Activated CD4-positive, CD25-positive, alpha-beta regulatory T cell treated with anti-CD3 and anti-CD28 coated beads, Interleukin-2, amount 50 U/mL, for 16 hours (primary cell): ENCODE results near the gene ARHGEF4.

ENCODE experiments used
- DNase-seq: peaks from one replicate; pipeline ENCODE4 v3.0.0-alpha.2; 2020; ENCODE audit warnings: low read depth, low spot score

Gene ARHGEF4

GRCh38 chr2:130918393-130918792 is 81.7 kb downstream of the ARHGEF4 start:
- DNase-seq = no peak

GRCh38 chr2:130920415-130921163 is 83.9 kb downstream of the ARHGEF4 start:
- peak; percentile 33 for DNase-seq

GRCh38 chr2:130921164-130921476 is 84.4 kb downstream of the ARHGEF4 start:
- no peak for DNase-seq

- no peak for DNase-seq
Observed at GRCh38 chr2:130922417-130922816, 85.7 kb downstream of the ARHGEF4 start.

GRCh38 chr2:130928385-130928784 is 91.7 kb downstream of the ARHGEF4 start:
- no peak for DNase-seq

GRCh38 chr2:130930740-130931659 is 94.3 kb downstream of the ARHGEF4 start:
- no peak for DNase-seq

- DNase-seq = no peak
Observed at GRCh38 chr2:130933501-130933900, 96.8 kb downstream of the ARHGEF4 start.

- DNase-seq = no peak
Observed at GRCh38 chr2:130936451-130936850, 99.7 kb downstream of the ARHGEF4 start.

- DNase-seq = no peak
Observed at GRCh38 chr2:130947967-130948366, 111.3 kb downstream of the ARHGEF4 start.

GRCh38 chr2:130949954-130950353 is 113.2 kb downstream of the ARHGEF4 start:
- DNase-seq = no peak

- DNase-seq = no peak
Observed at GRCh38 chr2:130951018-130951417, 114.3 kb downstream of the ARHGEF4 start.

- DNase-seq = no peak
Observed at GRCh38 chr2:130954873-130955272, 118.2 kb downstream of the ARHGEF4 start.

GRCh38 chr2:130957915-130958314 is 121.2 kb downstream of the ARHGEF4 start:
- no peak for DNase-seq

GRCh38 chr2:130963196-130963848 is 126.6 kb downstream of the ARHGEF4 start:
- DNase-seq = no peak

GRCh38 chr2:130963849-130964793 is 127.4 kb downstream of the ARHGEF4 start:
- no peak for DNase-seq

GRCh38 chr2:130964931-130965330 is 128.2 kb downstream of the ARHGEF4 start:
- DNase-seq = no peak

GRCh38 chr2:130966149-130966774 is 129.5 kb downstream of the ARHGEF4 start:
- no peak for DNase-seq

GRCh38 chr2:130966775-130967490 is 130.2 kb downstream of the ARHGEF4 start:
- no peak for DNase-seq

GRCh38 chr2:130972410-130972809 is 135.7 kb downstream of the ARHGEF4 start:
- DNase-seq = no peak

- DNase-seq = no peak
Observed at GRCh38 chr2:130975729-130976128, 139.0 kb downstream of the ARHGEF4 start.
